Measurements from ENCODE around the gene SLC10A7. TPM values are rescaled to one million over a fixed set of nuclear protein-coding genes. Genes with fewer than 3 reads are reported as not detected.

The SLC10A7 gene
- total and polyA plus RNA-seq, 10 of the 15 experiments (the other 5 are each of a cell fraction or from before 2014, with no cell fraction given), result 4.6 to 23.7 (median 15.6) TPM

DNA sequence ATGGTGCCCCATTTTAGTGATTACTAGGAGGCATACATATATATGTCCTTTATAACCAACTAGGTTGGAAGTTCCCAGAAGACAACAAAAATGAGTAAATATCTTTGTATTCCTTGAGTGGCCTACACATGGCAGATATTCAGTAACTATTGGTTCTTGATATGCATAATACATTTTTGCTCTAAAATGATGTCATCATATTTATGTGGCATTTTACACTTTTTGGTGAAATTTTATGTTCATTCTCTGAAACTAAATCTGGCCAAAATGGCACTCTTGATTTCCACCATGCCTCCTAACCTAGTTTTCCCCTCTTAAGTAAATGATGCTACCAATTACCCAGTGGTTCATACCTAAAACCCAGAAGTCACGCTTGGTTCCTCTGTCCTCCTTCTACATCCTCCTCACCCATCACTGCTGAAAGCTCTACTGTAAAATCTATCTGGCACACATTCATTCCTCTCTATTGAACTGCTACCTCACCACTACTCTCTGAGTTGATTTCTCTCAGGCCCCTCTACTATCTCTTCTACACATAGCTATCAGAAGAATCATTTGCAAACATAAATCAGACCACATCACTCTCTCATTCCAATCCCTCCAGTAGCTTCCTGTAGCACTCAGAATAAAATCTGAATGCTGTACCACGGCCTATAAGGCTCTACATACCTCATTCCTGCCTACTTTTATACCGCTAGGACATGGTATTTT is 13.4 kb downstream of the SLC10A7 start:
- no peak overlapping the region for H3K9ac ChIP-seq (ENCODE audit: control insufficient read depth, insufficient read depth, low read length)
- TF ChIP-seq ATF7 (IDR thresholded peaks at IDR 0.05; ENCODE audit: low read depth), result peak; percentile 38; the same call in 1 of the 2 replicates
- TF ChIP-seq ASH2L (IDR thresholded peaks at IDR 0.05; ENCODE audit: borderline replicate concordance, low read depth), result no peak
- no peak for TF ChIP-seq EGR1 (IDR thresholded peaks at IDR 0.05; ENCODE audit: borderline replicate concordance in 1 of 2, low read depth in 2 of 2, low read length in 2 of 2)
- no peak for TF ChIP-seq FOXM1 (IDR thresholded peaks at IDR 0.05; ENCODE audit: low read depth, low read length)
- TF ChIP-seq SMAD5 (IDR thresholded peaks at IDR 0.05; ENCODE audit: low read depth), result no peak
- FAIRE-seq, result no peak

DNA sequence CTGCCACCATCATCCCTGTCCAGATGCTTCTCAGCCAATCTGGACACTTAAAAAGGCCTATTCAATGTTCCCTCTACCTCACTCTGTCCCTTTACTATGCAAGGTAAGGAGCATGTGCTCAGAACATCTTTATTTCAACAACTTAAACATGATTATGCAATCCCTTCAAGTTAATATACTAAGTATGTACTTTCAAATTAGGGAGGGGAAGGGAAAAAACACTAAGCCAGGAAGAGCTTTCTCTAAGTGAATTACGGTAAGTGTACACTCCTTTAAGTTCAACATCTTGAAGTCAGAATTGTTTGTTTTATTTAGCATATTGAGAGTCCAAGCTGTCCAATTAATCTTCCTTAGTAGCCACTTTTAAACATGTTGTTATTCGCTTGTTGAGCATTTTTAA is 14.1 kb downstream of the SLC10A7 start:
- FAIRE-seq (no peak), ATAC-seq (no peak), DNase-seq (ENCODE audit: low read depth, low spot score) (no peak)
- H3K4me2 ChIP-seq (ENCODE audit: control insufficient read depth, insufficient read depth), result no peak overlapping the region
- no peak overlapping the region for H3K27ac ChIP-seq (ENCODE audit: control insufficient read depth, insufficient read depth)
- RAD21 ChIA-PET (ENCODE audit: unreplicated experiment), result no interaction called here
- H2AFZ ChIP-seq (ENCODE audit: control insufficient read depth, low read depth, low read length), result no peak overlapping the region
- SMC1A ChIA-PET (ENCODE audit: uncharacterized antibody, unreplicated experiment), result interaction anchor here (0.8 to 1.2 kb wide), 2 partner anchors 12 to 22 kb away, joined by 3 read pairs; no protein-coding TSS in a partner anchor
- no peak overlapping the region for H3K9ac ChIP-seq (ENCODE audit: control insufficient read depth, insufficient read depth, low read length)
- CTCF ChIA-PET, result no interaction called here
- 95% methylated on average over 2 of the region's 2 CpGs for WGBS (ENCODE audit: insufficient coverage, insufficient replicate concordance, low lambda C conversion rate, missing lambda C conversion rate)
- no peaks in the 10 kb centered on the region for H3K27me3 ChIP-seq (replicated peaks in 1 of 2; ENCODE audit: control insufficient read depth in 2 of 2, insufficient read depth in 2 of 2, low read length in 1 of 2)
- intact Hi-C loops (cut with micrococcal nuclease; ENCODE audit: unreplicated experiment) (no loop called here), in situ Hi-C loops (cut with MboI) (no loop called here)
- H3K4me1 ChIP-seq (ENCODE audit: control insufficient read depth, insufficient read depth, low read length), result no peaks in the 10 kb centered on the region
- POLR2A ChIA-PET, result no interaction called here
- no peaks in the 10 kb centered on the region for H3K9me3 ChIP-seq (replicated peaks; ENCODE audit: control insufficient read depth, insufficient read depth, low read length)
- no TSS peak for BruUV-seq (replicated peaks)
- no peak overlapping the region for H3K4me3 ChIP-seq
- peaks cover 0 to 6% of the 10 kb centered on the region in 2 experiments; a peak in 2 of 4 replicates for H3K36me3 ChIP-seq (ENCODE audit: control insufficient read depth in 2 of 2, insufficient read depth in 2 of 2, low read length in 1 of 2)
- H3K79me2 ChIP-seq (ENCODE audit: control insufficient read depth, insufficient read depth, low read length), result no peaks in the 10 kb centered on the region
- no peaks in the 10 kb centered on the region for H4K20me1 ChIP-seq (ENCODE audit: control insufficient read depth, insufficient read depth)
- TF ChIP-seq RB1 (IDR thresholded peaks at IDR 0.05; ENCODE audit: borderline replicate concordance), result no peak
- TF ChIP-seq CHD1 (IDR thresholded peaks at IDR 0.05; ENCODE audit: low read depth, low read length), result no peak
- no peak for TF ChIP-seq YBX1 (IDR thresholded peaks at IDR 0.05)
- no peak for TF ChIP-seq SIN3A (IDR thresholded peaks at IDR 0.05; ENCODE audit: low read depth, low read length)
- TF ChIP-seq, protein P1, sequence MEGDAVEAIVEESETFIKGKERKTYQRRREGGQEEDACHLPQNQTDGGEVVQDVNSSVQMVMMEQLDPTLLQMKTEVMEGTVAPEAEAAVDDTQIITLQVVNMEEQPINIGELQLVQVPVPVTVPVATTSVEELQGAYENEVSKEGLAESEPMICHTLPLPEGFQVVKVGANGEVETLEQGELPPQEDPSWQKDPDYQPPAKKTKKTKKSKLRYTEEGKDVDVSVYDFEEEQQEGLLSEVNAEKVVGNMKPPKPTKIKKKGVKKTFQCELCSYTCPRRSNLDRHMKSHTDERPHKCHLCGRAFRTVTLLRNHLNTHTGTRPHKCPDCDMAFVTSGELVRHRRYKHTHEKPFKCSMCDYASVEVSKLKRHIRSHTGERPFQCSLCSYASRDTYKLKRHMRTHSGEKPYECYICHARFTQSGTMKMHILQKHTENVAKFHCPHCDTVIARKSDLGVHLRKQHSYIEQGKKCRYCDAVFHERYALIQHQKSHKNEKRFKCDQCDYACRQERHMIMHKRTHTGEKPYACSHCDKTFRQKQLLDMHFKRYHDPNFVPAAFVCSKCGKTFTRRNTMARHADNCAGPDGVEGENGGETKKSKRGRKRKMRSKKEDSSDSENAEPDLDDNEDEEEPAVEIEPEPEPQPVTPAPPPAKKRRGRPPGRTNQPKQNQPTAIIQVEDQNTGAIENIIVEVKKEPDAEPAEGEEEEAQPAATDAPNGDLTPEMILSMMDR (IDR thresholded peaks at IDR 0.05 in 2 of 3, conservative IDR thresholded peaks at IDR 0.05 in 1 of 3; ENCODE audit: control insufficient read depth in 2 of 3, extremely low read depth in 1 of 3, insufficient read depth in 1 of 3, low read depth in 3 of 3, low read length in 3 of 3), result no peak
- no peak for TF ChIP-seq RELA (IDR thresholded peaks at IDR 0.05; ENCODE audit: borderline replicate concordance, partially characterized antibody)
- TF ChIP-seq NFIC (IDR thresholded peaks at IDR 0.05; ENCODE audit: low read depth, low read length), result no peak
- TF ChIP-seq SMARCA5 (IDR thresholded peaks at IDR 0.05), result no peak
- TF ChIP-seq YY1 (IDR thresholded peaks at IDR 0.05; ENCODE audit: low read depth, low read length), result no peak
- TF ChIP-seq BACH1 (IDR thresholded peaks at IDR 0.05; ENCODE audit: borderline replicate concordance), result no peak
- no peak for TF ChIP-seq ZNF217 (IDR thresholded peaks at IDR 0.05)
- TF ChIP-seq ZNF622 (IDR thresholded peaks at IDR 0.05), result no peak
- TF ChIP-seq MXI1 (IDR thresholded peaks at IDR 0.05; ENCODE audit: low read depth, low read length), result no peak

More for the DNA sequence above, 13.4 kb downstream of the SLC10A7 start:
- DNase-seq (ENCODE audit: low read depth, low spot score) (no peak), ATAC-seq (no peak)
- H3K9me3 ChIP-seq (replicated peaks; ENCODE audit: control insufficient read depth, insufficient read depth, low read length), result no peaks in the 10 kb centered on the region
- intact Hi-C loops (cut with micrococcal nuclease; ENCODE audit: unreplicated experiment) (no loop called here), in situ Hi-C loops (cut with MboI) (no loop called here)
- H3K36me3 ChIP-seq (ENCODE audit: control insufficient read depth in 2 of 2, insufficient read depth in 2 of 2, low read length in 1 of 2), result peaks cover 0 to 6% of the 10 kb centered on the region in 2 experiments; a peak in 2 of 4 replicates
- ChIA-PET RAD21 (ENCODE audit: unreplicated experiment) (no interaction called here), CTCF (no interaction called here), SMC1A (ENCODE audit: uncharacterized antibody, unreplicated experiment) (interaction anchor here (0.8 to 1.1 kb wide), 2 partner anchors 23 to 589 kb away, joined by 3 read pairs; no protein-coding TSS in a partner anchor), POLR2A (no interaction called here)
- no peaks in the 10 kb centered on the region for H4K20me1 ChIP-seq (ENCODE audit: control insufficient read depth, insufficient read depth)
- no peaks in the 10 kb centered on the region for H3K4me1 ChIP-seq (ENCODE audit: control insufficient read depth, insufficient read depth, low read length)
- H3K79me2 ChIP-seq (ENCODE audit: control insufficient read depth, insufficient read depth, low read length), result no peaks in the 10 kb centered on the region
- H2AFZ ChIP-seq (ENCODE audit: control insufficient read depth, low read depth, low read length), result no peak overlapping the region
- WGBS (ENCODE audit: insufficient coverage, insufficient replicate concordance, low lambda C conversion rate, missing lambda C conversion rate), result 98% methylated on average over 3 of the region's 3 CpGs
- H3K4me2 ChIP-seq (ENCODE audit: control insufficient read depth, insufficient read depth), result no peak overlapping the region
- H3K27ac ChIP-seq (ENCODE audit: control insufficient read depth, insufficient read depth), result no peak overlapping the region
- no TSS peak for BruUV-seq (replicated peaks)
- H3K27me3 ChIP-seq (replicated peaks in 1 of 2; ENCODE audit: control insufficient read depth in 2 of 2, insufficient read depth in 2 of 2, low read length in 1 of 2), result no peaks in the 10 kb centered on the region
- no peak overlapping the region for H3K4me3 ChIP-seq
